Measurements from ENCODE around the gene GNAQ.

GNAQ gene

GRCh38 chr9:77735494-77735893 is 296.1 kb downstream of the GNAQ start:
- H3K23ac ChIP-seq (ENCODE audit: low read length in 2 of 2), result no peak overlapping the region
- DNase-seq, result no peak
- no peak overlapping the region for H3K4me2 ChIP-seq (ENCODE audit: low read length, poor library complexity, severe bottlenecking)
- 89% methylated on average over 5 of the region's 5 CpGs for WGBS
- H3K79me1 ChIP-seq (replicated peaks; ENCODE audit: low read length, poor library complexity, severe bottlenecking), result peaks cover 33% of the 10 kb centered on the region
- no peak overlapping the region for H3K9ac ChIP-seq (ENCODE audit: low read length)
- no peak overlapping the region for H3K4ac ChIP-seq (ENCODE audit: low read depth in 1 of 2, low read length in 2 of 2)
- no peak overlapping the region for H2BK120ac ChIP-seq (ENCODE audit: low read depth, low read length)
- H2BK5ac ChIP-seq (ENCODE audit: low read depth, low read length, poor library complexity, severe bottlenecking), result peak overlapping the region; percentile 53
- no peak overlapping the region for H4K91ac ChIP-seq (ENCODE audit: low read length)
- H3K4me1 ChIP-seq (ENCODE audit: control insufficient read depth, insufficient read depth, low read depth, low read length), result peaks cover 9% of the 10 kb centered on the region
- peak overlapping the region in 1 of 2 experiments; percentile 42 for H2BK12ac ChIP-seq (ENCODE audit: low read length in 2 of 2)
- H3K18ac ChIP-seq (ENCODE audit: low read depth in 1 of 2, low read length in 2 of 2), result peak overlapping the region in 1 of 2 experiments; percentile 7
- H3K14ac ChIP-seq (ENCODE audit: low read length in 2 of 2), result no peak overlapping the region
- H3K4me3 ChIP-seq (ENCODE audit: insufficient read depth in 1 of 2, low read depth in 1 of 2, low read length in 2 of 2), result peak overlapping the region in 1 of 2 experiments; percentile 4
- H4K8ac ChIP-seq (ENCODE audit: low read length), result no peak overlapping the region
- H3K27me3 ChIP-seq (ENCODE audit: control insufficient read depth in 1 of 2, insufficient read depth in 1 of 2, low read length in 2 of 2), result no peaks in the 10 kb centered on the region
- H3K36me3 ChIP-seq (ENCODE audit: control insufficient read depth in 1 of 2, insufficient read depth in 2 of 2, low read depth in 1 of 2, low read length in 2 of 2), result peaks cover 0 to 4% of the 10 kb centered on the region in 2 experiments
- no peak overlapping the region for H2AFZ ChIP-seq (ENCODE audit: low read depth, low read length)
- no peak overlapping the region for H2BK15ac ChIP-seq (ENCODE audit: low read depth, poor library complexity, severe bottlenecking)
- peak overlapping the region; percentile 63 for H2AK5ac ChIP-seq (ENCODE audit: low read length, severe bottlenecking)
- peak overlapping the region; percentile 36 for H3K27ac ChIP-seq (ENCODE audit: low read length, poor library complexity, severe bottlenecking)
- no peaks in the 10 kb centered on the region for H3K9me3 ChIP-seq (ENCODE audit: control insufficient read depth, low read length)

GRCh38 chr9:77731930-77732329 is 299.7 kb downstream of the GNAQ start:
- no peak for DNase-seq
- no peak overlapping the region for H2AK5ac ChIP-seq (ENCODE audit: low read length, severe bottlenecking)
- H3K14ac ChIP-seq (ENCODE audit: low read length in 2 of 2), result no peak overlapping the region
- H3K27me3 ChIP-seq (ENCODE audit: control insufficient read depth in 1 of 2, insufficient read depth in 1 of 2, low read length in 2 of 2), result no peaks in the 10 kb centered on the region
- WGBS, result 76% methylated on average over 8 of the region's 8 CpGs
- no peak overlapping the region for H3K4me2 ChIP-seq (ENCODE audit: low read length, poor library complexity, severe bottlenecking)
- no peak overlapping the region for H2BK120ac ChIP-seq (ENCODE audit: low read depth, low read length)
- H3K18ac ChIP-seq (ENCODE audit: low read depth in 1 of 2, low read length in 2 of 2), result no peak overlapping the region
- H3K23ac ChIP-seq (ENCODE audit: low read length in 2 of 2), result no peak overlapping the region
- no peak overlapping the region for H3K4me3 ChIP-seq (ENCODE audit: insufficient read depth in 1 of 2, low read depth in 1 of 2, low read length in 2 of 2)
- no peak overlapping the region for H2BK12ac ChIP-seq (ENCODE audit: low read length in 2 of 2)
- no peak overlapping the region for H2BK5ac ChIP-seq (ENCODE audit: low read depth, low read length, poor library complexity, severe bottlenecking)
- no peak overlapping the region for H3K27ac ChIP-seq (ENCODE audit: low read length, poor library complexity, severe bottlenecking)
- no peak overlapping the region for H3K4ac ChIP-seq (ENCODE audit: low read depth in 1 of 2, low read length in 2 of 2)
- no peaks in the 10 kb centered on the region for H3K9me3 ChIP-seq (ENCODE audit: control insufficient read depth, low read length)
- H4K8ac ChIP-seq (ENCODE audit: low read length), result no peak overlapping the region
- H3K79me1 ChIP-seq (replicated peaks; ENCODE audit: low read length, poor library complexity, severe bottlenecking), result peaks cover 34% of the 10 kb centered on the region
- H2AFZ ChIP-seq (ENCODE audit: low read depth, low read length), result no peak overlapping the region
- peaks cover 9% of the 10 kb centered on the region for H3K4me1 ChIP-seq (ENCODE audit: control insufficient read depth, insufficient read depth, low read depth, low read length)
- H3K36me3 ChIP-seq (ENCODE audit: control insufficient read depth in 1 of 2, insufficient read depth in 2 of 2, low read depth in 1 of 2, low read length in 2 of 2), result peaks cover 11 to 15% of the 10 kb centered on the region in 2 experiments
- no peak overlapping the region for H3K9ac ChIP-seq (ENCODE audit: low read length)
- no peak overlapping the region for H2BK15ac ChIP-seq (ENCODE audit: low read depth, poor library complexity, severe bottlenecking)
- H4K91ac ChIP-seq (ENCODE audit: low read length), result no peak overlapping the region

GRCh38 chr9:77731008-77731698 is 300.5 kb downstream of the GNAQ start:
- H3K23ac ChIP-seq (ENCODE audit: low read length in 2 of 2), result peak overlapping the region in 1 of 2 experiments; percentile 20
- WGBS, result 98% methylated on average over 5 of the region's 5 CpGs
- DNase-seq, result no peak
- no peak overlapping the region for H2AFZ ChIP-seq (ENCODE audit: low read depth, low read length)
- H3K27me3 ChIP-seq (ENCODE audit: control insufficient read depth in 1 of 2, insufficient read depth in 1 of 2, low read length in 2 of 2), result no peaks in the 10 kb centered on the region
- H3K9me3 ChIP-seq (ENCODE audit: control insufficient read depth, low read length), result no peaks in the 10 kb centered on the region
- no peak overlapping the region for H2BK5ac ChIP-seq (ENCODE audit: low read depth, low read length, poor library complexity, severe bottlenecking)
- no peak overlapping the region for H3K4ac ChIP-seq (ENCODE audit: low read depth in 1 of 2, low read length in 2 of 2)
- H3K4me1 ChIP-seq (ENCODE audit: control insufficient read depth, insufficient read depth, low read depth, low read length), result peaks cover 9% of the 10 kb centered on the region
- H4K91ac ChIP-seq (ENCODE audit: low read length), result no peak overlapping the region
- no peak overlapping the region for H3K4me2 ChIP-seq (ENCODE audit: low read length, poor library complexity, severe bottlenecking)
- no peak overlapping the region for H3K14ac ChIP-seq (ENCODE audit: low read length in 2 of 2)
- H2BK15ac ChIP-seq (ENCODE audit: low read depth, poor library complexity, severe bottlenecking), result no peak overlapping the region
- H3K36me3 ChIP-seq (ENCODE audit: control insufficient read depth in 1 of 2, insufficient read depth in 2 of 2, low read depth in 1 of 2, low read length in 2 of 2), result peaks cover 11 to 21% of the 10 kb centered on the region in 2 experiments
- H3K27ac ChIP-seq (ENCODE audit: low read length, poor library complexity, severe bottlenecking), result no peak overlapping the region
- H2BK12ac ChIP-seq (ENCODE audit: low read length in 2 of 2), result no peak overlapping the region
- H3K4me3 ChIP-seq (ENCODE audit: insufficient read depth in 1 of 2, low read depth in 1 of 2, low read length in 2 of 2), result no peak overlapping the region
- H3K79me1 ChIP-seq (replicated peaks; ENCODE audit: low read length, poor library complexity, severe bottlenecking), result peaks cover 36% of the 10 kb centered on the region
- no peak overlapping the region for H4K8ac ChIP-seq (ENCODE audit: low read length)
- H3K9ac ChIP-seq (ENCODE audit: low read length), result no peak overlapping the region
- no peak overlapping the region for H2AK5ac ChIP-seq (ENCODE audit: low read length, severe bottlenecking)
- no peak overlapping the region for H3K18ac ChIP-seq (ENCODE audit: low read depth in 1 of 2, low read length in 2 of 2)
- no peak overlapping the region for H2BK120ac ChIP-seq (ENCODE audit: low read depth, low read length)

GRCh38 chr9:77729177-77729576 is 302.4 kb downstream of the GNAQ start:
- Histone ChIP-seq H3K4me1 (ENCODE audit: control insufficient read depth, insufficient read depth, low read depth, low read length) (peaks cover 5% of the 10 kb centered on the region), H3K36me3 (ENCODE audit: control insufficient read depth in 1 of 2, insufficient read depth in 2 of 2, low read depth in 1 of 2, low read length in 2 of 2) (peaks cover 15 to 31% of the 10 kb centered on the region in 2 experiments), H2BK120ac (ENCODE audit: low read depth, low read length) (no peak overlapping the region), H3K18ac (ENCODE audit: low read depth in 1 of 2, low read length in 2 of 2) (no peak overlapping the region), H3K4ac (ENCODE audit: low read depth in 1 of 2, low read length in 2 of 2) (no peak overlapping the region), H2BK15ac (ENCODE audit: low read depth, poor library complexity, severe bottlenecking) (no peak overlapping the region), H3K14ac (ENCODE audit: low read length in 2 of 2) (no peak overlapping the region), H4K91ac (ENCODE audit: low read length) (no peak overlapping the region), H3K4me2 (ENCODE audit: low read length, poor library complexity, severe bottlenecking) (no peak overlapping the region), H3K27ac (ENCODE audit: low read length, poor library complexity, severe bottlenecking) (no peak overlapping the region), H4K8ac (ENCODE audit: low read length) (no peak overlapping the region), H3K23ac (ENCODE audit: low read length in 2 of 2) (no peak overlapping the region), H3K9ac (ENCODE audit: low read length) (no peak overlapping the region), H2AFZ (ENCODE audit: low read depth, low read length) (no peak overlapping the region), H3K9me3 (ENCODE audit: control insufficient read depth, low read length) (no peaks in the 10 kb centered on the region), H2BK12ac (ENCODE audit: low read length in 2 of 2) (no peak overlapping the region), H3K79me1 (replicated peaks; ENCODE audit: low read length, poor library complexity, severe bottlenecking) (peaks cover 25% of the 10 kb centered on the region), H2AK5ac (ENCODE audit: low read length, severe bottlenecking) (no peak overlapping the region), H3K27me3 (ENCODE audit: control insufficient read depth in 1 of 2, insufficient read depth in 1 of 2, low read length in 2 of 2) (no peaks in the 10 kb centered on the region), H2BK5ac (ENCODE audit: low read depth, low read length, poor library complexity, severe bottlenecking) (no peak overlapping the region), H3K4me3 (ENCODE audit: insufficient read depth in 1 of 2, low read depth in 1 of 2, low read length in 2 of 2) (no peak overlapping the region)
- no peak for DNase-seq
- 100% methylated on average over 1 of the region's 1 CpG for WGBS
